ENCODE measurements around the gene LMO3. TPM values are rescaled to one million over a fixed set of nuclear protein-coding genes. Genes with fewer than 3 reads are reported as not detected.

Gene LMO3
- total and polyA plus RNA-seq, 2 of the 8 experiments (the other 6 are each of a cell fraction or from before 2014, with no cell fraction given) = 4.7 to 16.7 TPM

GRCh38 chr12:16618256-16618655 lies 12.3 kb upstream of the LMO3 start:
- no peak overlapping the region for H2BK120ac ChIP-seq (replicated peaks; ENCODE audit: low read depth, low read length)
- no peaks in the 10 kb centered on the region for H3K36me3 ChIP-seq (ENCODE audit: control insufficient read depth in 2 of 4, insufficient read depth in 4 of 4, low read length in 3 of 4)
- H3K4me3 ChIP-seq (ENCODE audit: extremely low read depth in 1 of 4, insufficient read depth in 2 of 4, low read depth in 3 of 4, low read length in 4 of 4) = no peak overlapping the region
- H3K4me2 ChIP-seq (ENCODE audit: insufficient read depth in 1 of 2, low read depth in 2 of 2, low read length in 2 of 2) = no peak overlapping the region
- no peaks in the 10 kb centered on the region for H3K79me1 ChIP-seq (ENCODE audit: low read depth, low read length)
- ChIA-PET CTCF (ENCODE audit: partially characterized antibody) (interaction anchor here (1.0 kb wide), 1 partner anchor 258 kb away, joined by 3 read pairs; no protein-coding TSS in a partner anchor), POLR2A (ENCODE audit: partially characterized antibody) (no interaction called here)
- H4K20me1 ChIP-seq (replicated peaks in 1 of 2; ENCODE audit: control insufficient read depth in 1 of 2, insufficient read depth in 2 of 2, low read length in 2 of 2) = no peaks in the 10 kb centered on the region
- H3K18ac ChIP-seq (ENCODE audit: extremely low read depth, low read length) = no peak overlapping the region
- H4K8ac ChIP-seq (ENCODE audit: extremely low read depth, insufficient read depth, low read length) = no peak overlapping the region
- no peak overlapping the region for H3K56ac ChIP-seq (replicated peaks; ENCODE audit: insufficient read length, low read depth, low read length)
- H4K91ac ChIP-seq (replicated peaks; ENCODE audit: insufficient read length, low read length) = no peak overlapping the region
- H3K79me2 ChIP-seq (ENCODE audit: control insufficient read depth in 1 of 2, insufficient read depth in 2 of 2, low read length in 2 of 2) = no peaks in the 10 kb centered on the region
- no peak overlapping the region for H4K5ac ChIP-seq (ENCODE audit: insufficient read length, low read depth, low read length)
- no peaks in the 10 kb centered on the region; a peak in 1 of 4 replicates for H3K9me3 ChIP-seq (ENCODE audit: insufficient read depth in 2 of 2, low read depth in 1 of 2, low read length in 1 of 2)
- H2BK12ac ChIP-seq (ENCODE audit: low read depth, low read length) = no peak overlapping the region
- H3K27me3 ChIP-seq (replicated peaks in 1 of 4; ENCODE audit: control insufficient read depth in 3 of 4, extremely low read depth in 1 of 4, insufficient read depth in 3 of 4, low read length in 3 of 4) = no peaks in the 10 kb centered on the region
- H3K23me2 ChIP-seq (ENCODE audit: low read depth, low read length) = no peaks in the 10 kb centered on the region
- no peak overlapping the region for H2BK15ac ChIP-seq (ENCODE audit: low read length)
- H3K4ac ChIP-seq (replicated peaks; ENCODE audit: insufficient read length, low read depth, low read length) = no peak overlapping the region
- DNase-seq (ENCODE audit: low read depth in 1 of 2, low spot score in 2 of 2) = no peak
- H3K4me1 ChIP-seq (replicated peaks in 1 of 4; ENCODE audit: control insufficient read depth in 3 of 4, insufficient read depth in 4 of 4, low read length in 3 of 4) = no peaks in the 10 kb centered on the region; a peak in 1 of 7 replicates
- H2AFZ ChIP-seq (ENCODE audit: low read length) = no peak overlapping the region
- H2BK20ac ChIP-seq (ENCODE audit: low read length) = no peak overlapping the region
- no peak for FAIRE-seq
- TF ChIP-seq, protein P1, sequence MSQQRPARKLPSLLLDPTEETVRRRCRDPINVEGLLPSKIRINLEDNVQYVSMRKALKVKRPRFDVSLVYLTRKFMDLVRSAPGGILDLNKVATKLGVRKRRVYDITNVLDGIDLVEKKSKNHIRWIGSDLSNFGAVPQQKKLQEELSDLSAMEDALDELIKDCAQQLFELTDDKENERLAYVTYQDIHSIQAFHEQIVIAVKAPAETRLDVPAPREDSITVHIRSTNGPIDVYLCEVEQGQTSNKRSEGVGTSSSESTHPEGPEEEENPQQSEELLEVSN (IDR thresholded peaks at IDR 0.05) = no peak
- H3K23ac ChIP-seq (ENCODE audit: insufficient read length) = no peak overlapping the region
- H3K9ac ChIP-seq (replicated peaks in 1 of 4; ENCODE audit: extremely low read depth in 1 of 4, low read depth in 3 of 4, low read length in 3 of 4) = no peak overlapping the region
- no peak overlapping the region for H2AK5ac ChIP-seq (ENCODE audit: low read depth, low read length)
- no peak overlapping the region for H2BK5ac ChIP-seq (ENCODE audit: low read depth, low read length)
- WGBS, 2 experiments (ENCODE audit: extremely low coverage in 1 of 2, insufficient coverage in 1 of 2, insufficient read length in 1 of 2, insufficient replicate concordance in 2 of 2, low coverage in 1 of 2, low lambda C conversion rate in 2 of 2, missing lambda C conversion rate in 1 of 2) = 94% methylated on average over 1 of the region's 1 CpG; no CpG with 5 or more reads in 1 of the 2 experiments
- no peak overlapping the region for H3K14ac ChIP-seq (ENCODE audit: insufficient read length)
- H3K27ac ChIP-seq (ENCODE audit: low read depth, low read length) = no peak overlapping the region

Data from H1 (cell line).